ENCODE results near the gene MLEC. TPM values are rescaled to one million over a fixed set of nuclear protein-coding genes. Genes with fewer than 3 reads are reported as not detected.
A peak's percentile ranks its signal among the peaks of the same experiment; 100 is the strongest.

Gene MLEC
- total and polyA plus RNA-seq, 2 of the 13 experiments (the other 11 are each of a cell fraction or from before 2014, with no cell fraction given): 49.8 to 156 TPM

GRCh38 chr12:120706029-120706428 lies 19.1 kb downstream of the MLEC start:
- Histone ChIP-seq H3K9me3 (ENCODE audit: low read length) (no peaks in the 10 kb centered on the region), H4K20me1 (ENCODE audit: insufficient read depth, low read length) (no peaks in the 10 kb centered on the region), H3K4me1 (ENCODE audit: insufficient read depth, low read length) (peaks cover 36% of the 10 kb centered on the region), H3K27me3 (ENCODE audit: control insufficient read depth in 1 of 2, insufficient read depth in 2 of 2, low read length in 2 of 2) (no peaks in the 10 kb centered on the region), H2AFZ (ENCODE audit: low read length) (no peak overlapping the region), H3K4me3 (replicated peaks in 1 of 3; ENCODE audit: insufficient read depth in 1 of 3, low read depth in 2 of 3, low read length in 3 of 3) (no peak overlapping the region), H3K4me2 (ENCODE audit: low read depth, low read length) (no peak overlapping the region), H3K79me2 (ENCODE audit: insufficient read depth, low read length) (peaks cover 5% of the 10 kb centered on the region), H3K9ac (ENCODE audit: insufficient read depth, low read depth, low read length) (no peak overlapping the region), H3K27ac (ENCODE audit: extremely low read length, insufficient read depth, low read length) (no peak overlapping the region), H3K36me3 (replicated peaks in 1 of 2; ENCODE audit: control insufficient read depth in 1 of 2, insufficient read depth in 2 of 2, low read length in 2 of 2) (peaks cover 3 to 11% of the 10 kb centered on the region in 2 experiments)
- intact Hi-C loops (cut with micrococcal nuclease; ENCODE audit: unreplicated experiment) (no loop called here), in situ Hi-C loops (cut with HindIII; ENCODE audit: extremely low pct_ligation_motif_present, low pct_unique_long_range_greater_than_20kb) (no loop called here)
- 75% methylated on average over 5 of the region's 5 CpGs for WGBS (ENCODE audit: low lambda C conversion rate)
- POLR2A ChIA-PET: no interaction called here
- no peak for TF ChIP-seq SMAD9 (CRISPR knock-in tag; IDR thresholded peaks at IDR 0.05)
- BruUV-seq (replicated peaks): no TSS peak
- DNase-seq (ENCODE audit: low spot score) (no peak), ATAC-seq (no peak), FAIRE-seq (no peak)
- CTCF ChIA-PET (ENCODE audit: low intra/inter-chr PET ratio, low total read pairs): no interaction called here

GRCh38 chr12:120708651-120709050 lies 21.7 kb downstream of the MLEC start:
- no peaks in the 10 kb centered on the region; the same call in 1 of the 2 replicates for H4K20me1 ChIP-seq (ENCODE audit: insufficient read depth, low read length)
- H3K27ac ChIP-seq (ENCODE audit: extremely low read length, insufficient read depth, low read length): no peak overlapping the region
- FAIRE-seq (no peak), ATAC-seq (peak; percentile 3; the same call in 1 of the 3 replicates), DNase-seq (ENCODE audit: low spot score) (no peak)
- H3K79me2 ChIP-seq (ENCODE audit: insufficient read depth, low read length): peaks cover 14% of the 10 kb centered on the region
- H3K4me2 ChIP-seq (ENCODE audit: low read depth, low read length): no peak overlapping the region
- TF ChIP-seq ZNF546 (CRISPR knock-in tag; conservative IDR thresholded peaks at IDR 0.05) (no peak), MAZ (IDR thresholded peaks at IDR 0.05; ENCODE audit: borderline replicate concordance, low read depth, low read length) (no peak), MAZ (CRISPR knock-in tag; IDR thresholded peaks at IDR 0.05; ENCODE audit: low read depth) (no peak)
- H3K4me1 ChIP-seq (ENCODE audit: insufficient read depth, low read length): peaks cover 36% of the 10 kb centered on the region
- no peak overlapping the region for H3K4me3 ChIP-seq (replicated peaks in 1 of 3; ENCODE audit: insufficient read depth in 1 of 3, low read depth in 2 of 3, low read length in 3 of 3)
- no peaks in the 10 kb centered on the region for H3K27me3 ChIP-seq (ENCODE audit: control insufficient read depth in 1 of 2, insufficient read depth in 2 of 2, low read length in 2 of 2)
- BruUV-seq (replicated peaks): no TSS peak
- H3K36me3 ChIP-seq (replicated peaks in 1 of 2; ENCODE audit: control insufficient read depth in 1 of 2, insufficient read depth in 2 of 2, low read length in 2 of 2): peaks cover 0 to 5% of the 10 kb centered on the region in 2 experiments; a peak in 1 of 5 replicates
- in situ Hi-C loops (cut with HindIII; ENCODE audit: extremely low pct_ligation_motif_present, low pct_unique_long_range_greater_than_20kb) (no loop called here), intact Hi-C loops (cut with micrococcal nuclease; ENCODE audit: unreplicated experiment) (no loop called here)
- ChIA-PET CTCF (ENCODE audit: low intra/inter-chr PET ratio, low total read pairs) (no interaction called here), POLR2A (interaction anchor here (1.5 kb wide), 1 partner anchor 16 kb away, joined by 8 read pairs; no protein-coding TSS in a partner anchor)
- no peaks in the 10 kb centered on the region for H3K9me3 ChIP-seq (ENCODE audit: low read length)
- H3K9ac ChIP-seq (ENCODE audit: insufficient read depth, low read depth, low read length): no peak overlapping the region
- 15% methylated on average over 2 of the region's 4 CpGs for WGBS (ENCODE audit: low lambda C conversion rate)
- H2AFZ ChIP-seq (ENCODE audit: low read length): no peak overlapping the region
